H9 (cell line): ENCODE results near the gene NRDE2. TPM values are rescaled to one million over a fixed set of nuclear protein-coding genes. Genes with fewer than 3 reads are reported as not detected.

Experiments used
- DNase-seq: peaks from one replicate; pipeline ENCODE4 v3.0.0-alpha.2; 2017
- H2AFZ ChIP-seq: one replicate; pipeline ENCODE4 v1.6.1; 2013; ENCODE audit warnings: mild to moderate bottlenecking, low read length, control low read depth, moderate library complexity
- H2AK5ac ChIP-seq: 2 replicates; pipeline ENCODE4 v1.6.1; 2013; ENCODE audit warnings: low read length, control low read depth, mixed read lengths; ENCODE audit not compliant: insufficient read length
- H2BK120ac ChIP-seq: one replicate; pipeline ENCODE4 v1.6.1; 2013; ENCODE audit warnings: low read depth, mild to moderate bottlenecking, low read length, control low read depth, inconsistent platforms; ENCODE audit not compliant: poor library complexity, severe bottlenecking
- H2BK12ac ChIP-seq: 2 replicates; pipeline ENCODE4 v1.6.1; 2013; ENCODE audit warnings: low read length, control low read depth, mixed read lengths, low read depth; ENCODE audit not compliant: insufficient read length
- H2BK15ac ChIP-seq: 2 replicates; pipeline ENCODE4 v1.6.1; 2013; ENCODE audit warnings: low read depth, low read length, control low read depth
- H2BK20ac ChIP-seq: one replicate; pipeline ENCODE4 v1.6.1; 2013; ENCODE audit warnings: low read depth, mild to moderate bottlenecking, low read length, control low read depth, inconsistent platforms; ENCODE audit not compliant: poor library complexity, severe bottlenecking
- H2BK5ac ChIP-seq: 2 replicates; pipeline ENCODE4 v1.6.1; 2013; ENCODE audit warnings: low read length, control low read depth, mixed read lengths; ENCODE audit not compliant: insufficient read length
- H3K14ac ChIP-seq: 2 replicates; pipeline ENCODE4 v1.6.1; 2013; ENCODE audit warnings: low read length, control low read depth; ENCODE audit not compliant: insufficient read depth
- H3K18ac ChIP-seq: 2 replicates; pipeline ENCODE4 v1.6.1; 2013; ENCODE audit warnings: low read depth, mild to moderate bottlenecking, mixed read lengths, low read length, control low read depth; ENCODE audit not compliant: insufficient read length
- H3K23ac ChIP-seq: 2 replicates; pipeline ENCODE4 v1.6.1; 2013; ENCODE audit warnings: low read length, control low read depth, mixed read lengths, low read depth; ENCODE audit not compliant: insufficient read length
- H3K23me2 ChIP-seq: 2 replicates; pipeline ENCODE4 v1.6.1; 2013; ENCODE audit warnings: low read depth, mild to moderate bottlenecking, mixed read lengths, low read length, control low read depth; ENCODE audit not compliant: insufficient read length, poor library complexity, severe bottlenecking
- H3K27ac ChIP-seq: 2 replicates; pipeline ENCODE4 v1.5.1; 2013; ENCODE audit warnings: low read length, control low read depth, mixed read lengths, low read depth; ENCODE audit not compliant: insufficient read length
- H3K27me3 ChIP-seq: 2 replicates; pipeline ENCODE4 v1.6.1; 2013; ENCODE audit warnings: low read length, control low read depth, inconsistent platforms; ENCODE audit not compliant: insufficient read depth
- H3K4ac ChIP-seq: 2 replicates; pipeline ENCODE4 v1.6.1; 2013; ENCODE audit warnings: low read depth, mild to moderate bottlenecking, control low read depth, inconsistent platforms, low read length, moderate library complexity
- H3K4me1 ChIP-seq: 2 replicates; pipeline ENCODE4 v1.6.1; 2013; ENCODE audit warnings: low read length, control low read depth, inconsistent platforms; ENCODE audit not compliant: insufficient read depth
- H3K4me2 ChIP-seq: 2 replicates; pipeline ENCODE4 v1.6.1; 2013; ENCODE audit warnings: low read length, control low read depth, mixed read lengths; ENCODE audit not compliant: insufficient read length, insufficient read depth
- H3K56ac ChIP-seq: 2 replicates; pipeline ENCODE4 v1.6.1; 2013; ENCODE audit warnings: low read depth, mild to moderate bottlenecking, mixed read lengths, low read length, control low read depth; ENCODE audit not compliant: insufficient read length
- H3K79me1 ChIP-seq: 2 replicates; pipeline ENCODE4 v1.6.1; 2013; ENCODE audit warnings: low read depth, mild to moderate bottlenecking, moderate library complexity, low read length, control low read depth, inconsistent platforms; ENCODE audit not compliant: insufficient read depth, poor library complexity, severe bottlenecking
- H3K79me2 ChIP-seq: 2 replicates; pipeline ENCODE4 v1.6.1; 2013; ENCODE audit warnings: low read length, control low read depth, inconsistent platforms; ENCODE audit not compliant: insufficient read depth
- H3K9ac ChIP-seq: 2 replicates; pipeline ENCODE4 v1.6.1; 2013; ENCODE audit warnings: low read length, control low read depth, mixed read lengths; ENCODE audit not compliant: insufficient read length; ENCODE audit errors: extremely low read depth
- H3K9me3 ChIP-seq: one replicate; pipeline ENCODE4 v1.6.1; 2013; ENCODE audit warnings: low read depth, low read length, inconsistent platforms; ENCODE audit not compliant: control insufficient read depth
- H3T11ph ChIP-seq: one replicate; pipeline ENCODE4 v1.6.1; 2013; ENCODE audit warnings: mild to moderate bottlenecking, low read length, control low read depth, inconsistent platforms
- H4K20me1 ChIP-seq: one replicate; pipeline ENCODE4 v1.6.1; 2013; ENCODE audit not compliant: control insufficient read depth, insufficient read length, insufficient read depth
- H4K5ac ChIP-seq: 2 replicates; pipeline ENCODE4 v1.6.1; 2013; ENCODE audit warnings: low read depth, mild to moderate bottlenecking, mixed read lengths, low read length, control low read depth; ENCODE audit not compliant: insufficient read length
- H4K8ac ChIP-seq: replicated peaks from 2 replicates; pipeline ENCODE4 v1.6.1; 2013; ENCODE audit warnings: low read length, control low read depth, mixed read lengths, low read depth; ENCODE audit not compliant: insufficient read length
- H4K91ac ChIP-seq: 2 replicates; pipeline ENCODE4 v1.6.1; 2013; ENCODE audit warnings: low read depth, mild to moderate bottlenecking, moderate library complexity, mixed read lengths, low read length, control low read depth; ENCODE audit not compliant: insufficient read length
- H3K27ac Mint-ChIP-seq, 3 experiments: 2 replicates in 2 of 3; 3 replicates in 1 of 3; pipeline ENCODE4 v1.8.0; 2020 to 2021; ENCODE audit warnings: mixed read lengths in 3 of 3, mild to moderate bottlenecking in 1 of 3, moderate library complexity in 1 of 3
- H3K27me3 Mint-ChIP-seq: 2 replicates; pipeline ENCODE4 v1.8.0; 2021; ENCODE audit warnings: low read depth, mild to moderate bottlenecking, moderate library complexity, mixed read lengths
- H3K36me3 Mint-ChIP-seq, 3 experiments: 2 replicates in 2 of 3; 3 replicates in 1 of 3; pipeline ENCODE4 v1.8.0; 2020 to 2021; ENCODE audit warnings: low read depth in 3 of 3, mixed read lengths in 3 of 3; ENCODE audit not compliant: insufficient read depth in 1 of 3
- H3K4me1 Mint-ChIP-seq, 2 experiments: 2 replicates each; pipeline ENCODE4 v1.8.0; 2020; ENCODE audit warnings: mixed read lengths in 2 of 2
- H3K4me3 Mint-ChIP-seq, 2 experiments: 2 replicates in 1 of 2; 3 replicates in 1 of 2; pipeline ENCODE4 v1.8.0; 2020 to 2021; ENCODE audit warnings: mild to moderate bottlenecking in 2 of 2, mixed read lengths in 2 of 2, moderate library complexity in 1 of 2
- H3K9me3 Mint-ChIP-seq, 2 experiments: 2 replicates in 1 of 2; 3 replicates in 1 of 2; pipeline ENCODE4 v1.8.0; 2020; ENCODE audit warnings: mild to moderate bottlenecking in 2 of 2, mixed read lengths in 2 of 2, moderate library complexity in 1 of 2
- CTCF ChIP-seq: fragments of 200-600 bp; sonication (generic); conservative IDR thresholded peaks from 3 replicates; pipeline ENCODE4 v1.8.0; 2021; ENCODE audit warnings: antibody characterized with exemption, mild to moderate bottlenecking
- WGBS: extraction: QIAGEN DNeasy Blood & Tissue Kit; methylation state at CpG from one replicate; pipeline ENCODE4 v1.1.7; 2013; ENCODE audit warnings: missing lambda C conversion rate, low lambda C conversion rate, mixed read lengths; ENCODE audit not compliant: insufficient read length; ENCODE audit errors: extremely low coverage; 5-methylcytosine and 5-hydroxymethylcytosine counted together
- total RNA-seq: library from RNA; stranded (reverse); gene quantifications from 2 replicates; pipeline ENCODE4 v1.2.1, GENCODE V29; 2021

Gene NRDE2
- total RNA-seq, 1 experiment from 2014 or later = 21.2 TPM

- Histone ChIP-seq H3K4me2 (no peak overlapping the region), H4K5ac (no peak overlapping the region), H2BK15ac (no peak overlapping the region), H4K8ac (no peak overlapping the region), H3K27me3 (no peaks in the 10 kb centered on the region), H3K4ac (no peak overlapping the region), H3K56ac (no peak overlapping the region), H3K23ac (no peak overlapping the region), H2BK120ac (no peak overlapping the region), H3K9me3 (no peaks in the 10 kb centered on the region), H2AK5ac (no peak overlapping the region), H3K79me1 (no peaks in the 10 kb centered on the region), H2AFZ (no peak overlapping the region), H3K27ac (no peak overlapping the region), H2BK5ac (no peak overlapping the region), H2BK20ac (no peak overlapping the region), H3K14ac (no peak overlapping the region), H3K4me1 (no peaks in the 10 kb centered on the region), H3K18ac (no peak overlapping the region), H4K91ac (no peak overlapping the region), H3K23me2 (no peaks in the 10 kb centered on the region), H3T11ph (no peak overlapping the region), H2BK12ac (no peak overlapping the region), H3K9ac (no peak overlapping the region), H4K20me1 (no peaks in the 10 kb centered on the region), H3K79me2 (no peaks in the 10 kb centered on the region)
- DNase-seq = no peak
- Mint-ChIP-seq H3K36me3 (peaks cover 0 to 39% (median 19%) of the 10 kb centered on the region in 3 experiments; a peak in 6 of 7 replicates), H3K9me3 (no peaks in the 10 kb centered on the region), H3K4me1 (no peaks in the 10 kb centered on the region), H3K27me3 (no peaks in the 10 kb centered on the region), H3K4me3 (no peak overlapping the region), H3K27ac (no peak overlapping the region; a peak in 1 of 7 replicates)
- no peak for TF ChIP-seq CTCF
- WGBS = no CpG with 5 or more reads among the region's 8 CpGs
Measured at GRCh38 chr14:90281261-90281660, 50.5 kb downstream of the NRDE2 start.
